Naive B cell (primary cell): ENCODE results near the gene PPP1R9A. TPM values are rescaled to one million over a fixed set of nuclear protein-coding genes. Genes with fewer than 3 reads are reported as not detected.

Experiments
- ATAC-seq, 2 donors: fragments of 150-1000 bp; cut with Tn5 transposase; 2 replicates each; pipeline ENCODE4 v1.10.0; 2021; ENCODE audit warnings: low read depth in 2 of 2, mild to moderate bottlenecking in 2 of 2, moderate library complexity in 2 of 2
- DNase-seq: peaks from one replicate; pipeline ENCODE4 v3.0.0; 2022
- H3K27ac Mint-ChIP-seq, 6 donors: one replicate each; pipeline ENCODE4 v1.8.0; 2020 to 2022; ENCODE audit warnings: mild to moderate bottlenecking in 6 of 6, mixed read lengths in 6 of 6, moderate library complexity in 5 of 6, inconsistent platforms in 2 of 6
- H3K27me3 Mint-ChIP-seq, 3 donors: one replicate each; pipeline ENCODE4 v1.8.0; 2021 to 2022; ENCODE audit warnings: mixed read lengths in 3 of 3, mild to moderate bottlenecking in 1 of 3
- H3K36me3 Mint-ChIP-seq, 2 donors: one replicate each; pipeline ENCODE4 v1.8.0; 2020 to 2022; ENCODE audit warnings: mixed read lengths in 2 of 2, inconsistent platforms in 1 of 2, mild to moderate bottlenecking in 1 of 2
- H3K4me1 Mint-ChIP-seq, 3 donors: one replicate each; pipeline ENCODE4 v1.8.0; 2020 to 2022; ENCODE audit warnings: mixed read lengths in 3 of 3, inconsistent platforms in 1 of 3, mild to moderate bottlenecking in 1 of 3, moderate library complexity in 1 of 3
- H3K4me3 Mint-ChIP-seq, 8 donors: one replicate each; pipeline ENCODE4 v1.8.0; 2020 to 2022; ENCODE audit warnings: mild to moderate bottlenecking in 8 of 8, mixed read lengths in 8 of 8, moderate library complexity in 8 of 8, inconsistent platforms in 2 of 8
- H3K9me3 Mint-ChIP-seq, 7 donors: one replicate each; pipeline ENCODE4 v1.8.0; 2020 to 2022; ENCODE audit warnings: mixed read lengths in 7 of 7, mild to moderate bottlenecking in 5 of 7, inconsistent platforms in 2 of 7, moderate library complexity in 1 of 7
- polyA plus RNA-seq, 6 donors: library from polyadenylated mRNA; unstranded; fragments of 300-500 nt; fragmentation: Illumina TruSeq; gene quantifications; one replicate each; pipeline ENCODE4 v1.2.3, GENCODE V29; 2021; ENCODE audit warnings: low read depth in 6 of 6

PPP1R9A gene
- polyA plus RNA-seq, 6 donors from 2014 or later: 0.63 to 2.2 (median 1.4) TPM

DNA sequence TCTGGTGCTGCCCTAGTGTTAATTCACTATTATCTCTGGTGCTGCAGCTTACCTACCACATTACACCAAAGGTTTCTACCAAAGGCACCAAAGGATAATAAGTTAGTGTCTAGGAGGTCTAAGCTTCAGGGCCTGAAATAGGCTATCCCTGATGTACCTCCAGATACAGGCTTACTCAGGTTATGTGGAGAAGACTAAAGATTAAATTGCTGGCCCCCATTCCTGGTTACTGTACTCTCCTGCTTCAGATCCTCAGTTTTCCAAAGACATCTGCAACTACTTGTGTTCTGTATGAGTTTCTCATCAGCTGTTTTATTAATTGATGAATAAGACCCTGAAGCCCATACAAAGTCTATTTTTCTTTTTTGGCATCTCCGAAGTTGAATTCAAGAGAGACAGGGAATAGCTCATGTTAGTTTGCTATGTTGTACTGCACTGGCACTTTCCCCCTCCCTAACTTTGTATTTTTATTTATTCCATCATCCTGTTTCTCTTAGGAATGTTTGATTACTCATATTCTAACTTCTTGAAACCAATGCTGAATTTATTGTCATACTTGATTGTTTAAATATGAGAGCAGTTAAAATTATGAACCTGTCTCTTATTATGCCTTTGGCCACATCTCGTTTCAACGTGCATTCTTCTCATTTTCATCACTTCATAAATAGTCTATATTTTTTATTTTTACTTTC, 331.0 kb downstream of the PPP1R9A start:
- Mint-ChIP-seq H3K27ac (no peak overlapping the region), H3K4me3 (no peak overlapping the region), H3K9me3 (peaks cover 0 to 6% (median 0%) of the 10 kb centered on the region in 7 donors), H3K27me3 (no peaks in the 10 kb centered on the region), H3K36me3 (no peaks in the 10 kb centered on the region), H3K4me1 (no peaks in the 10 kb centered on the region)
- DNase-seq: no peak
- ATAC-seq: no peak

DNA sequence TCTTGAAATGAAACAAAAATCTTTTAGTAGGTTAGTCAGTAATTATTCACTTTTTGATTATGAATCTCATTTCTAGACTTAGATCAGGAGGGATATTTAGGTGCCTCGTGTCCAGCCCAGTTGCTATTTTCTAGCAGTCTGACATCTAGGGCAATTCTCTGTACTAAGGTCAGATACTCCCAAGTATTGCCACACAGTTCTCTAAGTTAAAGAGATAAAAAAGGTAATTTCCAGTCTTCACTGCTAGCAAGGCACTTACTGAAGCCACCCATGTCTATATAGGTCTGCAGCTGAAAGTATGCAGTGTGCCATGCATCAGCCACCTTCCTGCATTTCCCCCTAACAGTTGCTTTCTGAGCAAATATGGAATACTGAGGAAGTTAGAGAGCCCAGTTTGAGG, 333.5 kb downstream of the PPP1R9A start:
- DNase-seq (no peak), ATAC-seq (no peak)
- no peaks in the 10 kb centered on the region for H3K27me3 Mint-ChIP-seq
- H3K9me3 Mint-ChIP-seq: no peaks in the 10 kb centered on the region
- no peak overlapping the region for H3K4me3 Mint-ChIP-seq
- no peaks in the 10 kb centered on the region for H3K36me3 Mint-ChIP-seq
- no peaks in the 10 kb centered on the region for H3K4me1 Mint-ChIP-seq
- H3K27ac Mint-ChIP-seq: no peak overlapping the region

DNA sequence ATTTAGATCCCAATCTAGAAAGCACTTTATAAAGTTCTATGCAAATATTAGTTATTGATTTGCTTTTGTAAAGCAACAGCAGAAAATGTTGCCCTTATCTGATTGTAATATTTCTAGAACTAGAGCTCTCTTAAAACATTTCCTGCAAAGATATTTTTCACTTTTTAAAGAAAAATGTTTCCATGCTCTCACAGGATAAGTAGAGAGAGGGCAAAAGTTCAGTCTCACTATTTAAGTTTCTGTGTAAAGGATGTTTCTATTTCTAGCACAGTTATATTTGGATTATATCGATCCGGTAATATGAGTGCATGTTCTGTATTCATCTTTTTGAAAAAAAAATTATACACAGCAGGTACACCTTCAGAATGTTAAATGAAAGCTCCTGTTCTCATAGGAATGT, 334.9 kb downstream of the PPP1R9A start:
- Mint-ChIP-seq H3K9me3 (no peaks in the 10 kb centered on the region), H3K27ac (no peak overlapping the region), H3K4me3 (no peak overlapping the region), H3K36me3 (no peaks in the 10 kb centered on the region), H3K4me1 (no peaks in the 10 kb centered on the region), H3K27me3 (no peaks in the 10 kb centered on the region)
- no peak for ATAC-seq
- no peak for DNase-seq

DNA sequence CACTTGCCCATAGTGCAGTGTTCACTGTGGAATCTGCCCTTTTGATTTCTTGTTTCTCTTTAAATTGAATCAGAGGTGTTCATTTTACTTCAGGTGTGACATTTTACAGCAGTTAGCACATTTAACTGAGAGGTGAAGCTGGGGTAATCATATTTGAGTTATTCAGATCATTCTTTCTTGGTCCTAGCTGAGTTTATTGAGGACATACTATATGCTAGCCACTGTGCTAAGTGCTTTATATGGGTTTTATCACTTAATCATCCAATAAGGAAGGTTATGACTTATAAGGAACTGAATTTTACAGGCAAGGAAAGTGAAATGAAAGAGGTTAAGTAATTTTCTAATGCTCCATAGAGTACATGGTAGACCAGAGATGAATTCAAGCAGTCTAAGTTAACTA, 337.2 kb downstream of the PPP1R9A start:
- H3K4me1 Mint-ChIP-seq: no peaks in the 10 kb centered on the region
- H3K36me3 Mint-ChIP-seq: no peaks in the 10 kb centered on the region
- H3K4me3 Mint-ChIP-seq: no peak overlapping the region
- no peaks in the 10 kb centered on the region for H3K27me3 Mint-ChIP-seq
- DNase-seq: no peak
- H3K27ac Mint-ChIP-seq: no peak overlapping the region
- ATAC-seq: no peak
- no peaks in the 10 kb centered on the region for H3K9me3 Mint-ChIP-seq

DNA sequence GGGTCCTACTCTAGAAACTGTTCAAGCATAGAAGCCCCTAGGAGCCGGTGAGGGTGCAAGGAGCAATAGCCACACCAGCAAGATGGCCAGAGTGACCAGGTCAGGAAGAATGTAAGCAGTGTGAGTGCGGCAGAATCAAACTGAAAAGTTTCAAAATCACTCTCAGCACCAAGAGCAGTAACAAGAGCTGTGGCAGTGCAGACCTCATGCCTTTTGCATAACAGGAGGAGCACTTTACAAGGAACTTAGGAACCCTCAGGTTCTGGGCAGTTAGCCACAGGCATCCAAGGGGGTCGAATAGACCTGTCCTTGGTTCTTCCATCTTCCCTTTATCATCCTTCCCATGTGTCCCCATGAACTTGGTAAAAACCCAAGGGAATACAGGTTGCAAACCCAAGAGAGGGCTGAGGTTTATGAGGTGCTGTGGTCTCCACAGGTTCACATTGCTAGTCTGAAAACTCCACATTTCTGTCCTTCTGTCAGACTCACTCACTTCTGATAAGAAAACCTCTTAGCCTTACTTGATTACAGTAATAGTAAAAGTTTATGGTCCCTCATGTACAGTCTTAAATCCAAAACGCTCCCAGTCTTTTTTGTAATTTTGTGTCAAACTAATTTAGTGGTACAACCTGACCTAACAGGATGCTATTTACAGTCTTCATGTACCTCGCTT, 338.6 kb downstream of the PPP1R9A start:
- no peaks in the 10 kb centered on the region for H3K4me1 Mint-ChIP-seq
- no peaks in the 10 kb centered on the region for H3K9me3 Mint-ChIP-seq
- no peak overlapping the region for H3K4me3 Mint-ChIP-seq

DNA sequence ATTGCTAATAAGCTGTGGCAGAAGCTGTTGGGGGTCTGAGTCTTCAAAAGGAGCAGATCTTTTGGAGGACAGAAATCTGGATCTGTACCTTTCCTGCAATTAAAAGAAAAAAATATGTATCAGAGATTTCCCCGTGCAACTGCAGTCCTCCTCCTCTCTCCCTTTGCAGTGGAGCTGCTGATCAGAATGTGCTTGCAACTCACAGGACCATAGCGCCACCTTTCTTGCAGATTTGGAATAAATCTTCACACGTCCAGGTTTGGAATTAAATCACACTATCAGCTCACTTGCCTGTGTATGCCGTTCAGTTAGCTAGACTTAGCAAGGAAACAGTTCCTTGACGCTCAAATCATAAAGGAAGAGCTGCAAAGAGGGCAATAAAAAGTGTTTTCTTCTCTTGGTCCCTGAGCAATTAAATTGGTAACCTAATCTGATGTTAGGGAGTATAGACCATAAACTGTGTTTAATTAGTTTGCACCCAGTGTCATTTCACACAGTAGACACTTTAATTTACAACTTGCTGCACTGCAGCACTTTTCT, 339.5 kb downstream of the PPP1R9A start:
- DNase-seq (peak; percentile 13), ATAC-seq (peak in 1 of 2 donors; percentile 46)
- Mint-ChIP-seq H3K9me3 (no peaks in the 10 kb centered on the region), H3K4me3 (no peak overlapping the region), H3K27ac (no peak overlapping the region), H3K36me3 (no peaks in the 10 kb centered on the region), H3K27me3 (no peaks in the 10 kb centered on the region), H3K4me1 (no peaks in the 10 kb centered on the region)

More for the DNA sequence above, 338.6 kb downstream of the PPP1R9A start:
- DNase-seq (no peak), ATAC-seq (no peak)
- no peaks in the 10 kb centered on the region for H3K27me3 Mint-ChIP-seq
- H3K27ac Mint-ChIP-seq: no peak overlapping the region
- no peaks in the 10 kb centered on the region for H3K36me3 Mint-ChIP-seq

DNA sequence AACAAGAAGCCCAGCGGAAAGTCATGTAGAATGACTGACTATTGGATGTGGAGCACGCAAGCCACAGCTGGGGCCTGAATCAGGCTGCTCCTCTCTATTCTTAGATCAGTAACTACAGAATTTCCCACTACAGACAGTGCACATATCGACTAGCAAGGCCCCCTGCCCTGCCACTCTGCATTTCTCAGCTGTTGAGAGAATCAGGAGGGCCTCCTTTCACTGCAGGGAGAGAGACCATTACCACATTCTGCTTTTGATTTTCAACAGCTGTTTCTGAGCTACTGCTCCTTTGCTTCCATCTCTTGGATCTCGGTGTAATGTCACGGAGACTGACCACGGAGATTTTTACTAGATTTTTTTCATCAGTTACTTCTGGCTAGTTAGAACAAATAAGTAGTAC, 343.2 kb downstream of the PPP1R9A start:
- H3K27me3 Mint-ChIP-seq: no peaks in the 10 kb centered on the region
- no peaks in the 10 kb centered on the region for H3K4me1 Mint-ChIP-seq
- DNase-seq: no peak
- ATAC-seq: no peak
- H3K36me3 Mint-ChIP-seq: no peaks in the 10 kb centered on the region
- no peak overlapping the region for H3K4me3 Mint-ChIP-seq
- H3K9me3 Mint-ChIP-seq: no peaks in the 10 kb centered on the region
- no peak overlapping the region for H3K27ac Mint-ChIP-seq

DNA sequence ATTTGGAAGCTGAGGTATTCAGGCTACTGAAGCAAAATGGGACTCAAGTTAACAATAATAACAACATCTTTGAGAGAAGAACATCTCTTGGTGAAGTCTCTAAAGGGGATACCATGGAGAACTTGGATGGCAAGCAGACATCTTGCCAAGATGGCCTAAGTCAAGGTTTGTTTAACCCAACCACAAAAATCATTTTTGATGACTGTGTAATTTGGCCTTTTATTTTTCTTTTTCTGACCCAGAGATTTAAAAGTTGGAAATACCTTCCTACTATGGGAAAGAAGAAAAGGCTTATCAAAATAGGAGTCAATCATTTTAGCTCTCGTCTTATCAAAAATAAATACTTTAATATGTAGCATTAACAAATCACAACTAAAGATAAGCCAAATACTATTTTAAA, 344.6 kb downstream of the PPP1R9A start:
- no peak for DNase-seq
- H3K27me3 Mint-ChIP-seq: no peaks in the 10 kb centered on the region

DNA sequence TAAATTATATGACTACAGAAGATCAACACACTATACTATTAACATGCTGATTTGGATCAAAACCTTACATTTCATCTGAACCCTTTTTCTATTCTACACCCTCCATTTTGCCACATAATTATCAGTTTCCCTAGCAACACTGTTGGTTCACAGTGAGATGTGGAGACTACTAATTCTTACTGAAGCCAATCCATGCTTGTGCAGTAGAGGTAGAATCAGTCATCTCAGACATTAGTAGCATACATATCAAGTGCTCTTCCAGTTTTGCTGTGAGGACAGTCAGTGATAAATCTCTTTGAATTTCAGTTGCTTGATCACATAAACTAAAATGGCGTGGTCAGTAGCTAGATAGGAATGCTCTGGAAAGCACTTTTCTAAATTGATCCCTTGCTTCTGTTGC, 346.6 kb downstream of the PPP1R9A start:
- no peaks in the 10 kb centered on the region for H3K36me3 Mint-ChIP-seq
- no peak overlapping the region for H3K4me3 Mint-ChIP-seq
- H3K27me3 Mint-ChIP-seq: no peaks in the 10 kb centered on the region
- H3K9me3 Mint-ChIP-seq: peaks cover 0 to 2% (median 0%) of the 10 kb centered on the region in 7 donors
- H3K4me1 Mint-ChIP-seq: no peaks in the 10 kb centered on the region
- no peak overlapping the region for H3K27ac Mint-ChIP-seq
- DNase-seq (no peak), ATAC-seq (no peak)

More for the DNA sequence above, 344.6 kb downstream of the PPP1R9A start:
- ATAC-seq: no peak
- H3K4me1 Mint-ChIP-seq: no peaks in the 10 kb centered on the region
- no peaks in the 10 kb centered on the region for H3K9me3 Mint-ChIP-seq
- H3K36me3 Mint-ChIP-seq: no peaks in the 10 kb centered on the region
- H3K27ac Mint-ChIP-seq: no peak overlapping the region
- H3K4me3 Mint-ChIP-seq: no peak overlapping the region

DNA sequence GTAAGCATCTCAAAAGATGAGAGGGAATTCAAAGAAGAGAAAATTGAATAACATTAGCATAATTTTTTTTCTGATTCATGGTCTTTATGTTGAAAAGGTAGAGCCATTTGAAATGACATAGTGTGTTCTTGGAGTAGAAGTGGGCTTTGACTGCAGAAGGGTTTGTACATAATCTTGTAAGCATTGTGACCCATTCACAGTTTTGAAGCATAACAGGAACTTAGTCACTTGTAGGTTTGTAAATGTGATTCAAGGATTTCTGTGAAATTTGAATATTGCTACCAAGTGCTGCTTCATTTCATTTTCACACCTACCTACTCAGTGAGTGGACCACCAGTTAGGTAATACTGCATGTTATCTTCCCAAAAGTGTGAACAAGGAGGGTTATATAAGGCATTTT, 348.3 kb downstream of the PPP1R9A start:
- no peak for DNase-seq
- Mint-ChIP-seq H3K27ac (no peak overlapping the region), H3K9me3 (peaks cover 0 to 2% (median 0%) of the 10 kb centered on the region in 7 donors), H3K4me1 (no peaks in the 10 kb centered on the region), H3K36me3 (no peaks in the 10 kb centered on the region), H3K4me3 (no peak overlapping the region), H3K27me3 (no peaks in the 10 kb centered on the region)
- no peak for ATAC-seq

DNA sequence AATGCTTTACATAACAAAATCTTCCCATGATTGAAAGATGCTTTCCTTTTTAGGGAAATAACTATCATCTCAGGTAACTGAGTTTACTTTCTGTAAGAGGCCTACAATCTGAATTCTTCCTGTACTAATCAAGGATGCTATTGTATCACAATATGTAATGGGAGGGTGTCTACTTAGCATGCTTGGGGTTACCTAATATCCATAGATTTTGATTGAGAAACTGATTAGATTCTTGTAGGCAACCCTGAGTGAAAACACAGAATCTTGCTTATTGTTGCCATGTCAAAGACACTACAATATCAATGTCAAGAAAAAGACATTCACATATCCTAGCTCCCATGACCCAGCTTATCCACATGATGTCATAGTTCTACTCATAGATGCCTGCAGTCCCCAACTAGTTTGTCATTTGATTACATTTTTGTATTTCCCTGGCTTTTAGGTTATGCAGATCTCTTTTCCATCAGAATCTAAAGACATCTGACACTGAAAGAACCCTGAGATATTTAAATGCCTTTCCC, 354.6 kb downstream of the PPP1R9A start:
- Mint-ChIP-seq H3K4me3 (no peak overlapping the region), H3K4me1 (no peaks in the 10 kb centered on the region), H3K27ac (no peak overlapping the region), H3K27me3 (no peaks in the 10 kb centered on the region), H3K36me3 (no peaks in the 10 kb centered on the region), H3K9me3 (peaks cover 0 to 2% (median 0%) of the 10 kb centered on the region in 7 donors)
- DNase-seq: no peak
- no peak for ATAC-seq

DNA sequence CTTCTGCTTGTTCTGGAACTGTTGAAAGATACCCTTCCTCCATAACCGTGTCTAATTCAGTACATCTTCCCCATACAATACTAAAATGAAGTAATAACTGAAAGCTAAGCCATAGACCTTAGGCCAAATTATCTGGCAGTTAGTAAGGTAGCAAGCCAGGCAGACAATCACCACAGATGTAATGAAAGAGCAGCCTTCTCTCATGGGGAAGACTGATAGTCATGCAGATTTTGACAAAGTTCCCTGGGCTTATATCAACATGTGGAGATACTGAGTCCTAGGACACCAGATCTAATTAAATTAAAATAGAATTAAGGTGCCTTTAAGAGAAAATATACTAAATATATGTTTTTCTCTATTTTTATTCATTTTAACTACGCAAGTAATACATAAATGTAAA, 355.5 kb downstream of the PPP1R9A start:
- no peak overlapping the region for H3K4me3 Mint-ChIP-seq
- H3K27ac Mint-ChIP-seq: no peak overlapping the region
- DNase-seq: no peak
- H3K9me3 Mint-ChIP-seq: peaks cover 0 to 2% (median 0%) of the 10 kb centered on the region in 7 donors
- H3K4me1 Mint-ChIP-seq: no peaks in the 10 kb centered on the region
- H3K27me3 Mint-ChIP-seq: no peaks in the 10 kb centered on the region
- H3K36me3 Mint-ChIP-seq: no peaks in the 10 kb centered on the region
- ATAC-seq: no peak

DNA sequence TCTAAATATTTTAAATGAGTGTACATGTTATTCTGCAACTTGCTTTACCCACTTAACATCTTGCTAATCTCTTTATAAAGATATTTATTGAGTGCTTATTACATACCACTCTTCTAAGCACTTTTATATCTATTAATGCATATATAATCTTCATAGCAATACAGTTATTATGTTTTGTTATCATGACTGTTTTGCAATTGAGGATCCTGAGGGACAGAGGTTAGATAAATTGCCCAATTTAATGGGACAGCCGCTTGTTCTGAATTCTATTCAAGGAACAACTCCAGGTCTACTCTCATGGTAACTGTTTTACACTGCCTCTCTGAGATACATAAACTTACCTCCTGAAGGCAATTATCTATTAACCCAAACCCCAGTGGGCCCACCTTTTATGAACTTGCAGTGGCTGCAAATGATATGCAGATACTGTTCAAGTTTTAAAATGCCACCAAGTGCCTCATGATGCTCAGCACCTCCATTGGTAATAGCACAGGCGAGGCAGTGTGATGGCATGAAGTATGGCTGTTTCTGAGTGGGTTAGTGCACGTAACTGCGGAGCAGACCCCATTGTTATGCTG, 356.5 kb downstream of the PPP1R9A start:
- DNase-seq (no peak), ATAC-seq (no peak)
- Mint-ChIP-seq H3K27ac (no peak overlapping the region), H3K9me3 (no peaks in the 10 kb centered on the region), H3K27me3 (no peaks in the 10 kb centered on the region), H3K36me3 (no peaks in the 10 kb centered on the region), H3K4me3 (no peak overlapping the region), H3K4me1 (no peaks in the 10 kb centered on the region)

DNA sequence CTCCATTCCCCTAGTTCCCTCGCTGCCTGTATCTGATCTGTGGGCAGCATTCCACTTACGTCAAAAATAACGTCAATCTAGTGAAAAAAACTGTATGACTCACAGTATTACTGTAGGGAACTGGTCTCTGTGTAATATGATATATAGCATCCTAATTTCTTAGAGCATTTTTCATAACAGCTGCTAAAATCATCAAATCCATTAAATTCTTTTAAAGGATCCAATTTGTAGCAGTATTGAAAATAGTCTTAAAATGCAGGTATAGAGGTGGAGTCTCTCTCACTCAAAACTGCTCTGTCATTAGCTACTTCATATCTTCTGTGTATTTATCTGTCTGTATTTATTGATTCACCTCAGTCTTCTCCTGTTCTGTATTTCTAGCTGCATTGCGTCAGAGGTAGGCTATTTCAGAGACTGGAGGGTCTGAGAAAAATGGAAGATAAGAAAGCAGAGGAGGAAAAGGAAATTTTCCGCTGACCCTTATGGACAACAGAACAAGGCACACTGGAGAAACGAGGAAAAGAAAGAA, 357.0 kb downstream of the PPP1R9A start:
- H3K27ac Mint-ChIP-seq: no peak overlapping the region

More for the DNA sequence above, 357.0 kb downstream of the PPP1R9A start:
- no peak for DNase-seq
- no peak for ATAC-seq
- Mint-ChIP-seq H3K4me1 (no peaks in the 10 kb centered on the region), H3K27me3 (no peaks in the 10 kb centered on the region), H3K4me3 (no peak overlapping the region), H3K9me3 (no peaks in the 10 kb centered on the region), H3K36me3 (no peaks in the 10 kb centered on the region)
